ENCODE results near the gene ERMARD. TPM values are rescaled to one million over a fixed set of nuclear protein-coding genes. Genes with fewer than 3 reads are reported as not detected.

The ERMARD gene
- total RNA-seq, 1 donor from 2014 or later = 25.4 TPM

DNA sequence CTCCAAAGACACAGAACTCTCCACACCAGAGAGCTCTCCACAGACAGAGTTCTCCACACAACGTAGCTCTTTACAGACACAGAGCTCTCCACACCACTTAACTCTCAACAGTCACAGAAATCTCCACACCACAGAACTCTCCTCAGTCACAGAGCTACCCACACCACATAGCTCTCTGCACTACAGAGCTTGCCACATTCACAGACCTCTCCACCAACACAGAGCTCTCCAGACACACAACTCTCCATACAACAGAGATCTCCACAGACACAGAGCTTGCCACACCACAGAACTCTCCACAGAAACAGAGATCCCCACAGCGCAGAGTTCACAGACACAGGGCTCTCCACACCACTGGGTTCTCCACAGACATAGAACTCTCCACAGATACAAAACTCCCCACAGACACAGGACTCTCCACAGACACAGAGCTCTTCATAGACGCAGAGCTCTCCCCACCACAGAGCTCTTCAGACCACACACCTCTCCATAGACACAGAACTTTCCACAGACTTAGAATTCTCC lies 52.5 kb downstream of the ERMARD start:
- intact Hi-C loops (cut with DNase I) = no loop called here
- ATAC-seq = no peak

GRCh38 chr6:169804427-169804826 lies 53.0 kb downstream of the ERMARD start:
- TF ChIP-seq, protein P1, sequence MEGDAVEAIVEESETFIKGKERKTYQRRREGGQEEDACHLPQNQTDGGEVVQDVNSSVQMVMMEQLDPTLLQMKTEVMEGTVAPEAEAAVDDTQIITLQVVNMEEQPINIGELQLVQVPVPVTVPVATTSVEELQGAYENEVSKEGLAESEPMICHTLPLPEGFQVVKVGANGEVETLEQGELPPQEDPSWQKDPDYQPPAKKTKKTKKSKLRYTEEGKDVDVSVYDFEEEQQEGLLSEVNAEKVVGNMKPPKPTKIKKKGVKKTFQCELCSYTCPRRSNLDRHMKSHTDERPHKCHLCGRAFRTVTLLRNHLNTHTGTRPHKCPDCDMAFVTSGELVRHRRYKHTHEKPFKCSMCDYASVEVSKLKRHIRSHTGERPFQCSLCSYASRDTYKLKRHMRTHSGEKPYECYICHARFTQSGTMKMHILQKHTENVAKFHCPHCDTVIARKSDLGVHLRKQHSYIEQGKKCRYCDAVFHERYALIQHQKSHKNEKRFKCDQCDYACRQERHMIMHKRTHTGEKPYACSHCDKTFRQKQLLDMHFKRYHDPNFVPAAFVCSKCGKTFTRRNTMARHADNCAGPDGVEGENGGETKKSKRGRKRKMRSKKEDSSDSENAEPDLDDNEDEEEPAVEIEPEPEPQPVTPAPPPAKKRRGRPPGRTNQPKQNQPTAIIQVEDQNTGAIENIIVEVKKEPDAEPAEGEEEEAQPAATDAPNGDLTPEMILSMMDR (IDR thresholded peaks at IDR 0.05) = no peak
- no peak for DNase-seq
- H3K9me3 ChIP-seq = no peaks in the 10 kb centered on the region
- no peak overlapping the region for H3K4me3 ChIP-seq
- H3K4me1 ChIP-seq = peaks cover 18% of the 10 kb centered on the region
- intact Hi-C loops (cut with DNase I) = no loop called here
- H3K36me3 ChIP-seq = no peaks in the 10 kb centered on the region
- no peak overlapping the region for H3K27ac ChIP-seq
- peaks cover 10% of the 10 kb centered on the region for H3K27me3 ChIP-seq (ENCODE audit: low read depth)
- peak in 1 of 2 donors; percentile 1 for ATAC-seq

More for the DNA sequence above, 52.5 kb downstream of the ERMARD start:
- Histone ChIP-seq H3K9me3 (no peaks in the 10 kb centered on the region), H3K4me3 (no peak overlapping the region), H3K27ac (no peak overlapping the region), H3K36me3 (no peaks in the 10 kb centered on the region), H3K27me3 (ENCODE audit: low read depth) (peaks cover 10% of the 10 kb centered on the region), H3K4me1 (peaks cover 18% of the 10 kb centered on the region)
- no peak for DNase-seq
- TF ChIP-seq, protein P1 (IDR thresholded peaks at IDR 0.05) = no peak

DNA sequence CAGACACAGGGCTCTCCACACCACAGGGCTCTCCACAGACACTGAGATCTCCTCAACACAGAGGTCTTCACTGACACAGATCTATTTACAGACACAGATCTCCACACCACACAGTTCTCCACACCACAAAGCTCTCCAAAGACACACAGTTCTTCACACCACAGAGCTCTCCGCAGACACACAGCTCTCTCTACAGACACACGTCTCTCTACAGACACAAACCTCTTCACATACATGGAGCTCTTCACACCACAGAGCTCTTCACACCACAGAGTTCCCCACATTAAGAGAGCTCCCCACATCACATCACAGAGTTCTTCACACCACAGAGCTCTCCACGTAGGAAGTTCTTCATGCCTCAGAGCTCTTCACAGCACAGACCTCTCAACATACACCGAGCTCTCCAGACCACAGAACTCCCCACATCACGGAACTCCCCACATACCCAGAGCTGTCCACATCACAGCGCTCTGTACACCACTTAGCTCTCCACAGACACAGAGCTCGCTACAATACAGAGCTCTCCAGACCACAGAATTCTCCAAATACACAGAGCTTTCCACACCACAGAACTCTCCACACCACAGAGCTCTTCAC lies 53.9 kb downstream of the ERMARD start:
- TF ChIP-seq, protein P1 (IDR thresholded peaks at IDR 0.05) = no peak
- DNase-seq = no peak
- H3K9me3 ChIP-seq = no peaks in the 10 kb centered on the region

GRCh38 chr6:169806701-169807100 lies 55.3 kb downstream of the ERMARD start:
- Histone ChIP-seq H3K36me3 (no peaks in the 10 kb centered on the region), H3K27me3 (ENCODE audit: low read depth) (peaks cover 10% of the 10 kb centered on the region), H3K4me1 (no peaks in the 10 kb centered on the region), H3K4me3 (no peak overlapping the region), H3K27ac (no peak overlapping the region), H3K9me3 (no peaks in the 10 kb centered on the region)
- TF ChIP-seq, protein P1 (IDR thresholded peaks at IDR 0.05) = no peak
- DNase-seq (no peak), ATAC-seq (no peak)
- intact Hi-C loops (cut with DNase I) = no loop called here

More for the DNA sequence above, 53.9 kb downstream of the ERMARD start:
- no peak overlapping the region for H3K27ac ChIP-seq
- intact Hi-C loops (cut with DNase I) = no loop called here
- H3K27me3 ChIP-seq (ENCODE audit: low read depth) = peaks cover 10% of the 10 kb centered on the region
- H3K4me1 ChIP-seq = peaks cover 12% of the 10 kb centered on the region
- ATAC-seq = no peak
- no peak overlapping the region for H3K4me3 ChIP-seq
- no peaks in the 10 kb centered on the region for H3K36me3 ChIP-seq

GRCh38 chr6:169807229-169807628 lies 55.8 kb downstream of the ERMARD start:
- Histone ChIP-seq H3K4me3 (no peak overlapping the region), H3K9me3 (no peaks in the 10 kb centered on the region), H3K27me3 (ENCODE audit: low read depth) (peaks cover 10% of the 10 kb centered on the region), H3K4me1 (no peaks in the 10 kb centered on the region), H3K27ac (no peak overlapping the region), H3K36me3 (no peaks in the 10 kb centered on the region)
- intact Hi-C loops (cut with DNase I) = no loop called here
- DNase-seq (no peak), ATAC-seq (no peak)
- TF ChIP-seq, protein P1 (IDR thresholded peaks at IDR 0.05) = no peak

All from lower lobe of right lung (tissue), 2 donors.